K562 (cell line): ENCODE results near the gene STYX. TPM values are rescaled to one million over a fixed set of nuclear protein-coding genes. Genes with fewer than 3 reads are reported as not detected.
A peak's percentile ranks its signal among the peaks of the same experiment; 100 is the strongest.

Source experiments
- CBFA2T3 ChIP-seq: fragments of 450-650 bp; IDR thresholded peaks from 2 replicates; pipeline ENCODE4 v1.6.1; 2017
- DNMT1 ChIP-seq: fragments of 450-650 bp; IDR thresholded peaks from 2 replicates; pipeline ENCODE4 v1.6.1; 2016; ENCODE audit warnings: antibody characterized with exemption, mild to moderate bottlenecking
- EZH2 ChIP-seq: IDR thresholded peaks from 2 replicates; pipeline ENCODE4 v1.6.1; 2012; ENCODE audit warnings: low read depth, mild to moderate bottlenecking, inconsistent platforms, low read length, borderline replicate concordance
- FIP1L1 ChIP-seq: fragments of 200-400 bp; formaldehyde crosslinking; IDR thresholded peaks from 2 replicates; pipeline ENCODE4 v1.6.1; 2018; ENCODE audit warnings: mild to moderate bottlenecking, low read depth, low read length; ENCODE audit not compliant: poor library complexity, severe bottlenecking
- FOXO4 ChIP-seq: fragments of 450-650 bp; formaldehyde crosslinking; IDR thresholded peaks from 2 replicates; pipeline ENCODE4 v1.4.0; 2020; ENCODE audit warnings: mild to moderate bottlenecking, moderate library complexity
- GATAD2A ChIP-seq: fragments of 450-650 bp; IDR thresholded peaks from 2 replicates; pipeline ENCODE4 v1.6.1; 2017
- L3MBTL2 ChIP-seq: fragments of 450-650 bp; IDR thresholded peaks from 2 replicates; pipeline ENCODE4 v1.6.1; 2016; ENCODE audit warnings: mild to moderate bottlenecking, moderate library complexity
- NFXL1 ChIP-seq: fragments of 450-650 bp; formaldehyde crosslinking; IDR thresholded peaks from 2 replicates; pipeline ENCODE4 v1.4.0; 2021; ENCODE audit warnings: mild to moderate bottlenecking
- NONO ChIP-seq, 2 experiments: fragments of 200-400 bp in 1 of 2; fragments of 450-650 bp in 1 of 2; formaldehyde crosslinking in 1 of 2; IDR thresholded peaks; 2 replicates each; pipeline ENCODE4 v1.6.1; 2017; ENCODE audit warnings: low read depth in 2 of 2, mild to moderate bottlenecking in 2 of 2, moderate library complexity in 2 of 2, low read length in 1 of 2
- OTX1 ChIP-seq: fragments of 450-650 bp; formaldehyde crosslinking; IDR thresholded peaks from 2 replicates; pipeline ENCODE4 v1.4.0; 2022; ENCODE audit warnings: mild to moderate bottlenecking
- PHF21A ChIP-seq: fragments of 450-650 bp; IDR thresholded peaks from 2 replicates; pipeline ENCODE4 v1.6.1; 2017; ENCODE audit warnings: low read depth, borderline replicate concordance
- RBBP5 ChIP-seq: fragments of 200-600 bp; sonication (generic); IDR thresholded peaks from 2 replicates; pipeline ENCODE4 v1.6.1; 2012; ENCODE audit warnings: borderline replicate concordance, mild to moderate bottlenecking, low read length, control low read depth, inconsistent platforms; ENCODE audit not compliant: insufficient read depth, poor library complexity, severe bottlenecking
- RBM34 ChIP-seq: fragments of 200-400 bp; formaldehyde crosslinking; IDR thresholded peaks from 2 replicates; pipeline ENCODE4 v1.6.1; 2018; ENCODE audit warnings: low read length, borderline replicate concordance; ENCODE audit not compliant: insufficient read depth
- SAFB ChIP-seq: fragments of 200-400 bp; formaldehyde crosslinking; IDR thresholded peaks from 2 replicates; pipeline ENCODE4 v1.6.1; 2017; ENCODE audit warnings: low read depth, low read length, borderline replicate concordance
- SAP30 ChIP-seq: fragments of 200-600 bp; sonication (generic); IDR thresholded peaks from 2 replicates; pipeline ENCODE4 v1.6.1; 2012; ENCODE audit warnings: borderline replicate concordance, low read depth, mild to moderate bottlenecking, moderate library complexity, low read length, control low read depth, inconsistent platforms; ENCODE audit not compliant: insufficient read depth, poor library complexity, severe bottlenecking
- ZNF140 ChIP-seq: fragments of 250-450 bp; sonication (Bioruptor Pico); IDR thresholded peaks from 2 replicates; pipeline ENCODE4 v1.8.0; 2021; ENCODE audit warnings: moderate library complexity, mild to moderate bottlenecking, inconsistent platforms
- ZNF197 ChIP-seq: fragments of 200-800 bp; sonication (Bioruptor generic); IDR thresholded peaks from 2 replicates; pipeline ENCODE4 v1.6.1; 2016; ENCODE audit warnings: low read depth, missing genetic modification characterization, missing compliant biosample characterization
- polyA plus RNA-seq, 8 experiments: library from polyadenylated mRNA; depleted of rRNA in 4 of 8; stranded (reverse) in 5 of 8; unstranded in 3 of 8; fragments of >200 nt; fragmentation: Nextera tagmentation in 2 of 8; fragmentation: Illumina TruSeq in 1 of 8; extraction: Ambion mirVana in 2 of 8; extraction: Trizol in 1 of 8; gene quantifications; 2 replicates each; pipeline versions ENCODE4 v1.2.1 to v1.2.3, GENCODE V29; 2011 to 2014; ENCODE audit warnings: inconsistent platforms in 1 of 8, missing spikeins in 1 of 8
- total RNA-seq, 7 experiments: library from RNA; depleted of rRNA in 6 of 7; stranded (reverse); fragments of >200 nt in 6 of 7; fragmentation: Illumina TruSeq in 2 of 7; extraction: Trizol in 2 of 7; gene quantifications; 2 replicates each; pipeline versions ENCODE4 v1.2.1 to v1.2.3, GENCODE V29; 2011 to 2021; ENCODE audit warnings: low replicate concordance in 1 of 7
- TF ChIP-seq, protein P1 (sequence below), 2 experiments: fragments of 450-650 bp in 1 of 2; IDR thresholded peaks; 2 replicates each; pipeline ENCODE4 v1.6.1; 2011 to 2017; ENCODE audit warnings: low read depth in 2 of 2, antibody characterized with exemption in 1 of 2, borderline replicate concordance in 1 of 2, low read length in 1 of 2, mild to moderate bottlenecking in 1 of 2, mixed read lengths in 1 of 2; ENCODE audit not compliant: control insufficient read depth in 1 of 2
- TF ChIP-seq, protein P2 (sequence below): fragments of 450-650 bp; IDR thresholded peaks from 2 replicates; pipeline ENCODE4 v1.6.1; 2016; ENCODE audit warnings: low read depth, mild to moderate bottlenecking, moderate library complexity
- TF ChIP-seq, protein P3 (sequence below): fragments of 150-350 bp; conservative IDR thresholded peaks from 2 replicates; pipeline ENCODE4 v1.6.1; 2014; ENCODE audit warnings: low read length

Gene STYX
- total and polyA plus RNA-seq, 9 of the 15 experiments (the other 6 are each of a cell fraction or from before 2014, with no cell fraction given), result 5.0 to 15.4 (median 10.6) TPM

- TF ChIP-seq, protein P1, sequence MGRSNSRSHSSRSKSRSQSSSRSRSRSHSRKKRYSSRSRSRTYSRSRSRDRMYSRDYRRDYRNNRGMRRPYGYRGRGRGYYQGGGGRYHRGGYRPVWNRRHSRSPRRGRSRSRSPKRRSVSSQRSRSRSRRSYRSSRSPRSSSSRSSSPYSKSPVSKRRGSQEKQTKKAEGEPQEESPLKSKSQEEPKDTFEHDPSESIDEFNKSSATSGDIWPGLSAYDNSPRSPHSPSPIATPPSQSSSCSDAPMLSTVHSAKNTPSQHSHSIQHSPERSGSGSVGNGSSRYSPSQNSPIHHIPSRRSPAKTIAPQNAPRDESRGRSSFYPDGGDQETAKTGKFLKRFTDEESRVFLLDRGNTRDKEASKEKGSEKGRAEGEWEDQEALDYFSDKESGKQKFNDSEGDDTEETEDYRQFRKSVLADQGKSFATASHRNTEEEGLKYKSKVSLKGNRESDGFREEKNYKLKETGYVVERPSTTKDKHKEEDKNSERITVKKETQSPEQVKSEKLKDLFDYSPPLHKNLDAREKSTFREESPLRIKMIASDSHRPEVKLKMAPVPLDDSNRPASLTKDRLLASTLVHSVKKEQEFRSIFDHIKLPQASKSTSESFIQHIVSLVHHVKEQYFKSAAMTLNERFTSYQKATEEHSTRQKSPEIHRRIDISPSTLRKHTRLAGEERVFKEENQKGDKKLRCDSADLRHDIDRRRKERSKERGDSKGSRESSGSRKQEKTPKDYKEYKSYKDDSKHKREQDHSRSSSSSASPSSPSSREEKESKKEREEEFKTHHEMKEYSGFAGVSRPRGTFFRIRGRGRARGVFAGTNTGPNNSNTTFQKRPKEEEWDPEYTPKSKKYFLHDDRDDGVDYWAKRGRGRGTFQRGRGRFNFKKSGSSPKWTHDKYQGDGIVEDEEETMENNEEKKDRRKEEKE (IDR thresholded peaks at IDR 0.05; ENCODE audit: borderline replicate concordance in 1 of 2, control insufficient read depth in 1 of 2, low read depth in 2 of 2, low read length in 1 of 2), result no peak
- TF ChIP-seq RBBP5 (peak; percentile 71), SAP30 (no peak), L3MBTL2 (peak; percentile 38; the same call in 1 of the 2 replicates), CBFA2T3 (no peak), GATAD2A (no peak), FOXO4 (CRISPR knock-in tag) (no peak), NFXL1 (no peak), OTX1 (CRISPR knock-in tag) (no peak), NONO (IDR thresholded peaks at IDR 0.05; ENCODE audit: low read depth in 2 of 2, low read length in 1 of 2) (no peak), SAFB (no peak), EZH2 (no peak), ZNF140 (CRISPR knock-in tag) (no peak), RBM34 (no peak), ZNF197 (CRISPR knock-in tag) (no peak), DNMT1 (no peak), FIP1L1 (peak; percentile 26), PHF21A (no peak)
- TF ChIP-seq, protein P2, sequence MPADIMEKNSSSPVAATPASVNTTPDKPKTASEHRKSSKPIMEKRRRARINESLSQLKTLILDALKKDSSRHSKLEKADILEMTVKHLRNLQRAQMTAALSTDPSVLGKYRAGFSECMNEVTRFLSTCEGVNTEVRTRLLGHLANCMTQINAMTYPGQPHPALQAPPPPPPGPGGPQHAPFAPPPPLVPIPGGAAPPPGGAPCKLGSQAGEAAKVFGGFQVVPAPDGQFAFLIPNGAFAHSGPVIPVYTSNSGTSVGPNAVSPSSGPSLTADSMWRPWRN, result no peak
- TF ChIP-seq, protein P3, sequence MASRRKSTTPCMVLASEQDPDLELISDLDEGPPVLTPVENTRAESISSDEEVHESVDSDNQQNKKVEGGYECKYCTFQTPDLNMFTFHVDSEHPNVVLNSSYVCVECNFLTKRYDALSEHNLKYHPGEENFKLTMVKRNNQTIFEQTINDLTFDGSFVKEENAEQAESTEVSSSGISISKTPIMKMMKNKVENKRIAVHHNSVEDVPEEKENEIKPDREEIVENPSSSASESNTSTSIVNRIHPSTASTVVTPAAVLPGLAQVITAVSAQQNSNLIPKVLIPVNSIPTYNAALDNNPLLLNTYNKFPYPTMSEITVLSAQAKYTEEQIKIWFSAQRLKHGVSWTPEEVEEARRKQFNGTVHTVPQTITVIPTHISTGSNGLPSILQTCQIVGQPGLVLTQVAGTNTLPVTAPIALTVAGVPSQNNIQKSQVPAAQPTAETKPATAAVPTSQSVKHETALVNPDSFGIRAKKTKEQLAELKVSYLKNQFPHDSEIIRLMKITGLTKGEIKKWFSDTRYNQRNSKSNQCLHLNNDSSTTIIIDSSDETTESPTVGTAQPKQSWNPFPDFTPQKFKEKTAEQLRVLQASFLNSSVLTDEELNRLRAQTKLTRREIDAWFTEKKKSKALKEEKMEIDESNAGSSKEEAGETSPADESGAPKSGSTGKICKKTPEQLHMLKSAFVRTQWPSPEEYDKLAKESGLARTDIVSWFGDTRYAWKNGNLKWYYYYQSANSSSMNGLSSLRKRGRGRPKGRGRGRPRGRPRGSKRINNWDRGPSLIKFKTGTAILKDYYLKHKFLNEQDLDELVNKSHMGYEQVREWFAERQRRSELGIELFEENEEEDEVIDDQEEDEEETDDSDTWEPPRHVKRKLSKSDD, result no peak
These were observed 35.0 kb upstream of the STYX start (continued) for GRCh38 chr14:52694761-52695480.
